Endothelial cell of umbilical vein (primary cell): Measurements from ENCODE around the gene TMEM9B. TPM values are rescaled to one million over a fixed set of nuclear protein-coding genes. Genes with fewer than 3 reads are reported as not detected.

Experiments
- BruUV-seq: library from RNA; stranded (reverse); fragments of 400-500 nt; replicated peaks from 2 replicates; lab custom pipeline; 2021; lab: Mats Ljungman, UMichigan
- CTCF ChIA-PET: fragments of 300-600, 350-600 bp; sonication (Branson Sonifier 250); formaldehyde crosslinking; loops from one replicate; lab custom pipeline; 2021; ENCODE audit warnings: antibody characterized with exemption, inconsistent platforms; lab: Charles Lee
- POLR2A ChIA-PET: fragments of 300-600, 350-600 bp; sonication (Branson Sonifier 250); formaldehyde crosslinking; loops from one replicate; lab custom pipeline; 2021; ENCODE audit warnings: antibody characterized with exemption, inconsistent platforms; lab: Charles Lee
- DNase-seq: peaks from one replicate; pipeline ENCODE4 v3.0.0-alpha.2; 2011; ENCODE audit warnings: low read depth, low spot score
- FAIRE-seq: peaks from 2 replicates; lab custom pipeline; 2011; peaks lifted over from hg19 to GRCh38; lab: Jason Lieb, UNC
- H2AFZ ChIP-seq: 2 replicates; pipeline ENCODE4 v1.6.0; 2012; ENCODE audit warnings: low read depth, low read length, control low read depth, inconsistent platforms
- H3K27ac ChIP-seq: 2 replicates; pipeline ENCODE4 v1.5.1; 2011; ENCODE audit warnings: low read depth, mild to moderate bottlenecking, control low read depth, low read length, moderate library complexity; ENCODE audit not compliant: insufficient read depth
- H3K27me3 ChIP-seq, 2 experiments: 2 replicates each; pipeline versions ENCODE4 v1.6.0 to v1.6.1; 2011; ENCODE audit warnings: low read length in 2 of 2, mixed read lengths in 1 of 2; ENCODE audit not compliant: control insufficient read depth in 2 of 2, insufficient read depth in 2 of 2
- H3K36me3 ChIP-seq, 2 experiments: 2 replicates in 1 of 2; 3 replicates in 1 of 2; pipeline ENCODE4 v1.5.1; 2011; ENCODE audit warnings: low read length in 2 of 2, mild to moderate bottlenecking in 1 of 2, moderate library complexity in 1 of 2; ENCODE audit not compliant: control insufficient read depth in 2 of 2, insufficient read depth in 2 of 2; ENCODE audit errors: extremely low read depth in 1 of 2
- H3K4me1 ChIP-seq: 3 replicates; pipeline ENCODE4 v1.5.1; 2011; ENCODE audit warnings: mild to moderate bottlenecking, low read length; ENCODE audit not compliant: control insufficient read depth, insufficient read depth; ENCODE audit errors: extremely low read depth
- H3K4me2 ChIP-seq: 2 replicates; pipeline ENCODE4 v1.6.1; 2011; ENCODE audit warnings: low read length, control low read depth, mixed read lengths; ENCODE audit not compliant: insufficient read depth
- H3K4me3 ChIP-seq, 3 experiments: fragments of 200-600 bp in 1 of 3; sonication (generic), shearing (Covaris generic) in 1 of 3; replicated peaks in 1 of 3; 2 replicates each; pipeline ENCODE4 v1.5.1; 2011 to 2016; ENCODE audit warnings: control low read depth in 3 of 3, low read length in 3 of 3, mild to moderate bottlenecking in 2 of 3, inconsistent platforms in 1 of 3, low read depth in 1 of 3, moderate library complexity in 1 of 3; ENCODE audit not compliant: insufficient read depth in 1 of 3
- H3K79me2 ChIP-seq: 2 replicates; pipeline ENCODE4 v1.6.0; 2012; ENCODE audit warnings: low read length, inconsistent platforms; ENCODE audit not compliant: control insufficient read depth, insufficient read depth
- H3K9ac ChIP-seq: replicated peaks from 2 replicates; pipeline ENCODE3; 2011; ENCODE audit warnings: low read length, control low read depth; ENCODE audit not compliant: insufficient read depth; ENCODE audit errors: extremely low read depth
- H3K9me1 ChIP-seq: replicated peaks from 3 replicates; pipeline ENCODE4 v1.6.0; 2011; ENCODE audit warnings: mild to moderate bottlenecking, low read length; ENCODE audit not compliant: control insufficient read depth, insufficient read depth; ENCODE audit errors: extremely low read depth
- H3K9me3 ChIP-seq: replicated peaks from 2 replicates; pipeline ENCODE4 v1.5.1; 2012; ENCODE audit warnings: low read length, inconsistent platforms; ENCODE audit not compliant: control insufficient read depth, insufficient read depth
- H4K20me1 ChIP-seq: replicated peaks from 2 replicates; pipeline ENCODE3; 2011; ENCODE audit warnings: mild to moderate bottlenecking, low read length; ENCODE audit not compliant: control insufficient read depth, insufficient read depth; ENCODE audit errors: extremely low read depth
- EZH2 ChIP-seq: IDR thresholded peaks from 2 replicates; pipeline ENCODE4 v1.6.1; 2012; ENCODE audit warnings: borderline replicate concordance, low read depth, mild to moderate bottlenecking, moderate library complexity, low read length, inconsistent platforms; ENCODE audit not compliant: severe bottlenecking
- FOS ChIP-seq: IDR thresholded peaks from 2 replicates; pipeline ENCODE4 v1.6.1; 2011; ENCODE audit warnings: mild to moderate bottlenecking, low read length, moderate library complexity, borderline replicate concordance; ENCODE audit not compliant: insufficient read depth
- JUN ChIP-seq: IDR thresholded peaks from 2 replicates; pipeline ENCODE4 v1.6.1; 2011; ENCODE audit warnings: borderline replicate concordance, low read depth; ENCODE audit not compliant: insufficient read length, insufficient read depth
- MYC ChIP-seq: IDR thresholded peaks from one replicate; pipeline ENCODE4 v1.6.1; 2011; ENCODE audit warnings: mild to moderate bottlenecking, low read depth, low read length
- POLR2A ChIP-seq: IDR thresholded peaks from 2 replicates; pipeline ENCODE4 v1.6.1; 2012; ENCODE audit warnings: low read depth, mild to moderate bottlenecking, control low read depth, low read length
- POLR2AphosphoS5 ChIP-seq: IDR thresholded peaks from 2 replicates; pipeline ENCODE4 v1.6.1; 2012; ENCODE audit warnings: low read depth, mild to moderate bottlenecking, control low read depth, low read length, moderate library complexity; ENCODE audit not compliant: insufficient read depth
- dilution Hi-C: fragments of 300-500 bp; cut with MboI; formaldehyde crosslinking; loops from one replicate; pipeline ENCODE4 v1.15.0; 2019; ENCODE audit warnings: low sequenced_read_pairs; ENCODE audit not compliant: extremely low pct_ligation_motif_present
- intact Hi-C: fragments of 100-400 bp; cut with micrococcal nuclease; formaldehyde crosslinking; loops from one replicate; pipeline ENCODE4 v1.10.0; 2022
- polyA plus RNA-seq, 4 experiments: library from polyadenylated mRNA; depleted of rRNA in 3 of 4; stranded (reverse) in 3 of 4; unstranded in 1 of 4; fragments of >200 nt; gene quantifications; 2 replicates each; pipeline versions ENCODE4 v1.2.1 to v1.2.3, GENCODE V29; 2011 to 2012; ENCODE audit warnings: missing spikeins in 1 of 4
- total RNA-seq: library from RNA; stranded (reverse); gene quantifications from 2 replicates; pipeline ENCODE4 v1.2.3, GENCODE V29; 2021

The TMEM9B gene
- total and polyA plus RNA-seq, 2 donors (not counting 3 experiments of a cell fraction or from before 2014, with no cell fraction given): 28.2 to 30.2 TPM

DNA sequence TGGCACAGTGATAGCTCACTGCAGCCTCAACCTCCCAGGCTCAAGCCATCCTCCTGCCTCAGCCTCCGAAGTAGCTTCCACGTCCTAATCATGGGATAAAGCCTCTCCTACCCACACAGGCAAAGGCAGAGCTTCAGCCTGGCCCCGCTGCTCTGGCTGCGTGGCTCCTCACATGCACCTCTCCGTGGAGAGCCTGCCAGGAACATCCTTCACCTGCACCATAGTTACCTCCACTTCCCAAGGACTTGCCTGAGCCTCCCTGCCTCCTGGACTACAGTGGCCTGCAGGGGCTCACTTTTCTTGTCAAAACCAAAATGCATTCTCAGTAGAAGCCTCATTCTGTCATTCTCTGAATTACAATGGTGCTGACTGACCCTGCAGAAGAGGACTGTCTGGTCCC lies 38.0 kb downstream of the TMEM9B start:
- ChIA-PET POLR2A (interaction anchor here (0.7 kb wide), 1 partner anchor 16 kb away, joined by 4 read pairs; no protein-coding TSS in a partner anchor), CTCF (interaction anchor here (1.0 to 2.0 kb wide), 2 partner anchors 12 to 33 kb away, joined by 4 to 5 read pairs; no protein-coding TSS in a partner anchor)
- no peaks in the 10 kb centered on the region for H4K20me1 ChIP-seq
- no peak overlapping the region for H3K27ac ChIP-seq
- no peak overlapping the region for H3K9ac ChIP-seq
- dilution Hi-C loops: no loop called here
- no peaks in the 10 kb centered on the region for H3K9me1 ChIP-seq
- DNase-seq: no peak
- H3K9me3 ChIP-seq: no peaks in the 10 kb centered on the region
- no peaks in the 10 kb centered on the region for H3K4me1 ChIP-seq
- FAIRE-seq: no peak
- TF ChIP-seq MYC (no peak), POLR2A (no peak), JUN (no peak), EZH2 (no peak), POLR2AphosphoS5 (no peak), FOS (no peak)
- no peaks in the 10 kb centered on the region for H3K27me3 ChIP-seq
- H3K4me2 ChIP-seq: no peak overlapping the region
- H3K79me2 ChIP-seq: no peaks in the 10 kb centered on the region
- no peak overlapping the region for H2AFZ ChIP-seq
- H3K36me3 ChIP-seq: peaks cover 3 to 9% of the 10 kb centered on the region in 2 experiments
- intact Hi-C loops: no loop called here
- H3K4me3 ChIP-seq: no peak overlapping the region
- no TSS peak for BruUV-seq

DNA sequence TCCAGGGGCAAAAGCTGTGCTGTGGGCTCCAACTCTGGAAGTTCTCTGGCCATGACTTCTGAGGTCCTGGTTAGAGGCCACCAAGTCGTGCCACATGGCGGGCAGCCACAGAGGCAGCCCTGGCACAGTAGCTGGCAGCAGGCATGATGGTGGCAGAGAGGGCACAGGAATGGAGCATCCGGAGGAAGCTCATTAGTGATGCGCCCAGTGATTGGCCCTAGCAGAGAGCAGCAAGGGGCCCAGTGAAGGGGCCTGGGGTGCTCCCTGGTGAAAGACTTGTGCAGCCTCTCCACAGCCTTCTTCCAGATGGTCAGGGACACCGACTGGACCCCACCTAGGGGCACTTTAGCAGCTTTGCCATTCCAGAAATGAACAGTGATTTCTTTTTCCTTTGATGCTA lies 38.5 kb downstream of the TMEM9B start:
- CTCF ChIA-PET: interaction anchor here (1.0 to 2.0 kb wide), 2 partner anchors 12 to 34 kb away, joined by 4 to 5 read pairs; no protein-coding TSS in a partner anchor
- no peak for FAIRE-seq

More for the DNA sequence above, 38.5 kb downstream of the TMEM9B start:
- no peak for DNase-seq
- H4K20me1 ChIP-seq: no peaks in the 10 kb centered on the region
- H3K4me3 ChIP-seq: no peak overlapping the region
- no peaks in the 10 kb centered on the region for H3K27me3 ChIP-seq
- no peak overlapping the region for H3K27ac ChIP-seq
- H3K9me1 ChIP-seq: no peaks in the 10 kb centered on the region
- peaks cover 3 to 11% of the 10 kb centered on the region in 2 experiments for H3K36me3 ChIP-seq
- TF ChIP-seq JUN (no peak), EZH2 (no peak), POLR2A (no peak)
- no peaks in the 10 kb centered on the region for H3K9me3 ChIP-seq
- intact Hi-C loops (no loop called here), dilution Hi-C loops (no loop called here)
- no peak overlapping the region for H2AFZ ChIP-seq
- no peak overlapping the region for H3K4me2 ChIP-seq
- POLR2A ChIA-PET: interaction anchor here (0.7 kb wide), 1 partner anchor 16 kb away, joined by 4 read pairs; no protein-coding TSS in a partner anchor
- H3K79me2 ChIP-seq: no peaks in the 10 kb centered on the region
- no peaks in the 10 kb centered on the region for H3K4me1 ChIP-seq
- no TSS peak for BruUV-seq
- no peak overlapping the region for H3K9ac ChIP-seq
